ENCODE results near the gene WDR74. TPM values are rescaled to one million over a fixed set of nuclear protein-coding genes. Genes with fewer than 3 reads are reported as not detected.

Gene WDR74
- total and polyA plus RNA-seq, 9 donors = 25.1 to 70.6 (median 53.3) TPM

- peak within 1 kb of the TSS; percentile 58 for H3K4me3 ChIP-seq
- 0 to 1% (median 0%) methylated on average over 46 to 88 of the region's 88 CpGs for WGBS, 3 donors
- H3K27ac ChIP-seq = peak within 1 kb of the TSS; percentile 89 to 94
- no peaks in the 10 kb centered on the region for H3K36me3 ChIP-seq
- peak; percentile 96 to 99 (median 98) for DNase-seq
- H3K9me3 ChIP-seq = no peaks in the 10 kb centered on the region
- no peaks in the 10 kb centered on the region for H3K27me3 ChIP-seq
- TF ChIP-seq CTCF (IDR thresholded peaks at IDR 0.05) = peak; percentile 13 to 57 (median 57)
- TF ChIP-seq POLR2A (IDR thresholded peaks at IDR 0.05) = peak; percentile 91
- TF ChIP-seq EP300 (IDR thresholded peaks at IDR 0.05) = no peak
- H3K4me1 ChIP-seq (ENCODE audit: insufficient read depth) = no peaks in the 10 kb centered on the region
- intact Hi-C loops (cut with DNase I) = loop anchor here (2.0 to 5.0 kb wide), 4 partner anchors 45 to 76 kb away; partner anchors contain the start of genes STX5 (in 2 of the 4) and TEX54 (in 2 of the 4)
Measured at GRCh38 chr11:62787005-62787759, 52.2 kb downstream of the WDR74 start, which contains the start of gene TMEM179B. TSS of gene TMEM179B (plus strand) at chr11:62787402. CDS start at chr11:62787432, 30 bp downstream.

- no peak for TF ChIP-seq POLR2A (IDR thresholded peaks at IDR 0.05)
- TF ChIP-seq CTCF (IDR thresholded peaks at IDR 0.05) = peak; percentile 96 to 99 (median 98)
- 0 to 1% (median 1%) methylated on average over 32 to 51 of the region's 51 CpGs for WGBS, 3 donors
Measured at GRCh38 chr11:62786318-62787004, 52.9 kb downstream of the WDR74 start.

More at GRCh38 chr11:62786318-62787004, 52.9 kb downstream of the WDR74 start:
- H3K27me3 ChIP-seq = no peaks in the 10 kb centered on the region
- H3K27ac ChIP-seq = peak overlapping the region; percentile 89 to 94
- no peaks in the 10 kb centered on the region for H3K36me3 ChIP-seq
- H3K4me1 ChIP-seq (ENCODE audit: insufficient read depth) = no peaks in the 10 kb centered on the region
- H3K4me3 ChIP-seq = peak overlapping the region; percentile 58
- no peaks in the 10 kb centered on the region for H3K9me3 ChIP-seq
- peak; percentile 84 to 93 (median 89) for DNase-seq
- intact Hi-C loops (cut with DNase I) = loop anchor here (2.0 to 5.0 kb wide), 4 partner anchors 46 to 76 kb away; partner anchors contain the start of genes STX5 (in 2 of the 4) and TEX54 (in 2 of the 4)

Small RNAs within 50 kb of the gene (microRNA-seq; reads per million reads assigned to microRNA genes)
- 0.38 to 0.63 (median 0.54) reads per million in 3 donors for gene MIR6514
- gene MIR6748 = 0 reads per million in 3 donors

Small RNAs within 50 kb of the gene (small RNA-seq; reads per million reads assigned to genes)
- gene MIR6514 = 0.35 reads per million
- not detected for gene RF00099
- not detected for gene RNU6-118P
- gene SNORD22 = not detected
- gene SNORD26 = not detected
- not detected for gene SNORD27
- not detected for gene SNORD28
- 1,921 reads per million, percentile 98 among the genes with 10 or more reads in this experiment for gene SNORD30

Other genes starting within 250 kb of the WDR74 start
- gene TUT1, start 248.1 kb downstream of the WDR74 start, total RNA-seq = 10 to 100 TPM in 5 of 7 donors, 1 to 10 TPM in 2; 6.9 to 27.3 (median 21.1) TPM
- 10 to 100 TPM in 1 of 2 donors, 1 to 10 TPM in 1; 5.9 to 18.3 TPM for gene TUT1, start 248.1 kb downstream of the WDR74 start, polyA plus RNA-seq
- gene MTA2, start 237.7 kb downstream of the WDR74 start, total RNA-seq = 100 to 1,000 TPM in 3 of 7 donors, 10 to 100 TPM in 4; 41.5 to 130 (median 89.8) TPM
- gene MTA2, start 237.7 kb downstream of the WDR74 start, polyA plus RNA-seq = 10 to 100 TPM; 54.2 to 90.4 TPM
- gene EML3, start 226.8 kb downstream of the WDR74 start, total RNA-seq = 100 to 1,000 TPM in 3 of 7 donors, 10 to 100 TPM in 4; 38.1 to 138 (median 96.0) TPM
- gene EML3, start 226.8 kb downstream of the WDR74 start, polyA plus RNA-seq = 10 to 100 TPM; 29.9 to 59.1 TPM
- 10 to 100 TPM in 4 of 7 donors, 1 to 10 TPM in 3; 9.2 to 22.4 (median 10.8) TPM for gene ROM1, start 226.3 kb downstream of the WDR74 start, total RNA-seq
- 10 to 100 TPM; 10.4 to 15.9 TPM for gene ROM1, start 226.3 kb downstream of the WDR74 start, polyA plus RNA-seq
- 10 to 100 TPM; 16.6 to 56.6 (median 33.9) TPM for gene B3GAT3, start 217.6 kb downstream of the WDR74 start, total RNA-seq
- 10 to 100 TPM in 1 of 2 donors, 1 to 10 TPM in 1; 1.3 to 29.2 TPM for gene B3GAT3, start 217.6 kb downstream of the WDR74 start, polyA plus RNA-seq
- 100 to 1,000 TPM in 5 of 7 donors, 10 to 100 TPM in 2; 91.4 to 278 (median 228) TPM for gene GANAB, start 193.0 kb downstream of the WDR74 start, total RNA-seq
- gene GANAB, start 193.0 kb downstream of the WDR74 start, polyA plus RNA-seq = 100 to 1,000 TPM; 157 to 280 TPM
- 10 to 100 TPM; 16.0 to 26.4 (median 21.8) TPM for gene INTS5, start 186.3 kb downstream of the WDR74 start, total RNA-seq
- gene INTS5, start 186.3 kb downstream of the WDR74 start, polyA plus RNA-seq = 10 to 100 TPM in 1 of 2 donors, 1 to 10 TPM in 1; 4.6 to 12.3 TPM
- 10 to 100 TPM; 24.2 to 62.3 (median 35.1) TPM for gene C11orf98, start 174.4 kb downstream of the WDR74 start, total RNA-seq
- gene C11orf98, start 174.4 kb downstream of the WDR74 start, polyA plus RNA-seq = 10 to 100 TPM; 50.8 to 55.5 TPM
- gene CSKMT, start 174.3 kb downstream of the WDR74 start, total RNA-seq = 10 to 100 TPM; 14.2 to 31.5 (median 21.7) TPM
- gene CSKMT, start 174.3 kb downstream of the WDR74 start, polyA plus RNA-seq = 10 to 100 TPM in 1 of 2 donors, 1 to 10 TPM in 1; 3.6 to 16.9 TPM
- 10 to 100 TPM in 2 of 7 donors, 1 to 10 TPM in 5; 7.1 to 13.7 (median 8.9) TPM for gene UQCC3, start 167.9 kb downstream of the WDR74 start, total RNA-seq
- gene UQCC3, start 167.9 kb downstream of the WDR74 start, polyA plus RNA-seq = 1 to 10 TPM; 1.6 to 9.6 TPM
- gene LBHD1, start 167.3 kb downstream of the WDR74 start, total RNA-seq = 1 to 10 TPM; 2.4 to 6.0 (median 4.6) TPM
- gene LBHD1, start 167.3 kb downstream of the WDR74 start, polyA plus RNA-seq = 1 to 10 TPM; 2.6 to 5.3 TPM
- gene UBXN1, start 160.5 kb downstream of the WDR74 start, total RNA-seq = 100 to 1,000 TPM; 106 to 239 (median 170) TPM
- 100 to 1,000 TPM in 1 of 2 donors, 10 to 100 TPM in 1; 97.6 to 284 TPM for gene UBXN1, start 160.5 kb downstream of the WDR74 start, polyA plus RNA-seq
- 10 to 100 TPM; 19.5 to 38.6 (median 25.5) TPM for gene LRRN4CL, start 150.1 kb downstream of the WDR74 start, total RNA-seq
- 10 to 100 TPM; 18.5 to 23.1 TPM for gene LRRN4CL, start 150.1 kb downstream of the WDR74 start, polyA plus RNA-seq
- gene BSCL2, start 132.2 kb downstream of the WDR74 start, total RNA-seq = 100 to 1,000 TPM in 1 of 7 donors, 10 to 100 TPM in 6; 31.4 to 122 (median 57.2) TPM
- gene BSCL2, start 132.2 kb downstream of the WDR74 start, polyA plus RNA-seq = 10 to 100 TPM; 49.2 to 57.8 TPM
- gene GNG3, start 131.9 kb downstream of the WDR74 start, total RNA-seq = under 1 TPM in 5 of 7 donors, not detected in 2; 0.27 to 0.73 (median 0.37) TPM
- under 1 TPM; 0.18 to 0.30 TPM for gene GNG3, start 131.9 kb downstream of the WDR74 start, polyA plus RNA-seq
- 10 to 100 TPM; 11.0 to 50.0 (median 41.2) TPM for gene HNRNPUL2, start 112.1 kb downstream of the WDR74 start, total RNA-seq
- gene HNRNPUL2, start 112.1 kb downstream of the WDR74 start, polyA plus RNA-seq = 10 to 100 TPM; 38.0 to 81.2 TPM
- 10 to 100 TPM; 19.4 to 42.9 (median 30.4) TPM for gene TTC9C, start 111.1 kb downstream of the WDR74 start, total RNA-seq
- 10 to 100 TPM; 30.5 to 53.6 TPM for gene TTC9C, start 111.1 kb downstream of the WDR74 start, polyA plus RNA-seq
- gene ZBTB3, start 85.4 kb downstream of the WDR74 start, total RNA-seq = 10 to 100 TPM in 4 of 7 donors, 1 to 10 TPM in 3; 4.4 to 18.2 (median 11.8) TPM
- gene ZBTB3, start 85.4 kb downstream of the WDR74 start, polyA plus RNA-seq = 1 to 10 TPM; 3.5 to 4.5 TPM
- 10 to 100 TPM; 42.1 to 77.0 (median 53.6) TPM for gene POLR2G, start 78.0 kb downstream of the WDR74 start, total RNA-seq
- 100 to 1,000 TPM; 100 to 108 TPM for gene POLR2G, start 78.0 kb downstream of the WDR74 start, polyA plus RNA-seq
- gene TAF6L, start 68.2 kb downstream of the WDR74 start, total RNA-seq = 10 to 100 TPM; 15.9 to 33.6 (median 26.3) TPM
- 10 to 100 TPM in 1 of 2 donors, 1 to 10 TPM in 1; 5.4 to 26.5 TPM for gene TAF6L, start 68.2 kb downstream of the WDR74 start, polyA plus RNA-seq
- 100 to 1,000 TPM in 1 of 7 donors, 10 to 100 TPM in 6; 32.7 to 101 (median 36.5) TPM for gene TMEM179B, start 52.2 kb downstream of the WDR74 start, total RNA-seq
- gene TMEM179B, start 52.2 kb downstream of the WDR74 start, polyA plus RNA-seq = 10 to 100 TPM; 54.4 to 91.7 TPM
- 10 to 100 TPM; 12.0 to 26.9 (median 13.1) TPM for gene TMEM223, start 47.6 kb downstream of the WDR74 start, total RNA-seq
- 10 to 100 TPM; 13.7 to 15.5 TPM for gene TMEM223, start 47.6 kb downstream of the WDR74 start, polyA plus RNA-seq
- gene NXF1, start 34.1 kb downstream of the WDR74 start, total RNA-seq = 10 to 100 TPM; 48.8 to 96.8 (median 77.7) TPM
- gene NXF1, start 34.1 kb downstream of the WDR74 start, polyA plus RNA-seq = 100 to 1,000 TPM in 1 of 2 donors, 10 to 100 TPM in 1; 99.4 to 125 TPM
- gene STX5, start 7.5 kb downstream of the WDR74 start, total RNA-seq = 10 to 100 TPM; 33.2 to 60.7 (median 49.1) TPM
- 10 to 100 TPM; 39.6 to 50.1 TPM for gene STX5, start 7.5 kb downstream of the WDR74 start, polyA plus RNA-seq
- not detected for gene TEX54, start 6.7 kb downstream of the WDR74 start, total RNA-seq
- gene TEX54, start 6.7 kb downstream of the WDR74 start, polyA plus RNA-seq = not detected
- 100 to 1,000 TPM in 3 of 7 donors, 10 to 100 TPM in 4; 69.0 to 430 (median 97.7) TPM for gene SLC3A2, start 41.3 kb upstream of the WDR74 start, total RNA-seq
- gene SLC3A2, start 41.3 kb upstream of the WDR74 start, polyA plus RNA-seq = 100 to 1,000 TPM in 1 of 2 donors, 10 to 100 TPM in 1; 90.0 to 126 TPM
- gene CHRM1, start 81.8 kb upstream of the WDR74 start, total RNA-seq = not detected
- gene CHRM1, start 81.8 kb upstream of the WDR74 start, polyA plus RNA-seq = not detected
- gene SLC22A6, start 145.4 kb upstream of the WDR74 start, total RNA-seq = not detected
- gene SLC22A6, start 145.4 kb upstream of the WDR74 start, polyA plus RNA-seq = not detected
- gene SLC22A8, start 176.3 kb upstream of the WDR74 start, total RNA-seq = under 1 TPM in 1 of 7 donors, not detected in 6; 0.18 TPM
- not detected for gene SLC22A8, start 176.3 kb upstream of the WDR74 start, polyA plus RNA-seq

All from ovary (tissue), 9 donors.